ENCODE results near the gene CNOT4.

DNA sequence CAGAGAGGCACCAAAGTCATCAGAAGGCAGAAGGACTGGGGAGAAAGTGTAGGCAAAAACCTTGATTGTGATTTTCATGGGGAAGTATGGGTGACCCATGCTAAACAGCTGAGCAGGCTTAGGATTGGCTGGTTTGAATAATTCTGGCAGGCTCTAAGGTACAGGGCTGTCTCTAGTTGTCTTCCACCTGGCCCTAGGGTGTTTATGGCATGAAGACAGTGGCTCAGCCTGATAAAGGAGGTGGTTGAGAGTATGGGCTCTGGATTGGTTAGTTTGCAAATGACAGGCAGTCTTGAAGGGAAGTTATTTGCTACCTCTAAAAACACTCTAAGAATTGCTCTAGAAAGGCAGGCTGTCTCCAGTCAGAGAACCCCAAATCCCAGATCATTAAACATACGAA, 176.0 kb downstream of the CNOT4 start:
- TF ChIP-seq, protein P1, sequence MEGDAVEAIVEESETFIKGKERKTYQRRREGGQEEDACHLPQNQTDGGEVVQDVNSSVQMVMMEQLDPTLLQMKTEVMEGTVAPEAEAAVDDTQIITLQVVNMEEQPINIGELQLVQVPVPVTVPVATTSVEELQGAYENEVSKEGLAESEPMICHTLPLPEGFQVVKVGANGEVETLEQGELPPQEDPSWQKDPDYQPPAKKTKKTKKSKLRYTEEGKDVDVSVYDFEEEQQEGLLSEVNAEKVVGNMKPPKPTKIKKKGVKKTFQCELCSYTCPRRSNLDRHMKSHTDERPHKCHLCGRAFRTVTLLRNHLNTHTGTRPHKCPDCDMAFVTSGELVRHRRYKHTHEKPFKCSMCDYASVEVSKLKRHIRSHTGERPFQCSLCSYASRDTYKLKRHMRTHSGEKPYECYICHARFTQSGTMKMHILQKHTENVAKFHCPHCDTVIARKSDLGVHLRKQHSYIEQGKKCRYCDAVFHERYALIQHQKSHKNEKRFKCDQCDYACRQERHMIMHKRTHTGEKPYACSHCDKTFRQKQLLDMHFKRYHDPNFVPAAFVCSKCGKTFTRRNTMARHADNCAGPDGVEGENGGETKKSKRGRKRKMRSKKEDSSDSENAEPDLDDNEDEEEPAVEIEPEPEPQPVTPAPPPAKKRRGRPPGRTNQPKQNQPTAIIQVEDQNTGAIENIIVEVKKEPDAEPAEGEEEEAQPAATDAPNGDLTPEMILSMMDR (conservative IDR thresholded peaks at IDR 0.05; ENCODE audit: low read depth, low read length), result no peak
- TF ChIP-seq RAD21 (IDR thresholded peaks at IDR 0.05; ENCODE audit: low read length) (no peak), POLR2A (IDR thresholded peaks at IDR 0.05; ENCODE audit: low read depth, low read length) (no peak), SMC3 (IDR thresholded peaks at IDR 0.05; ENCODE audit: low read depth, low read length) (no peak), CEBPB (IDR thresholded peaks at IDR 0.05; ENCODE audit: low read depth, low read length) (no peak), CHD1 (IDR thresholded peaks at IDR 0.05; ENCODE audit: low read depth, low read length) (no peak), RFX5 (IDR thresholded peaks at IDR 0.05; ENCODE audit: low read depth, low read length) (no peak), RCOR1 (IDR thresholded peaks at IDR 0.05; ENCODE audit: insufficient replicate concordance, low read length) (no peak)
- TF ChIP-seq, protein P2, sequence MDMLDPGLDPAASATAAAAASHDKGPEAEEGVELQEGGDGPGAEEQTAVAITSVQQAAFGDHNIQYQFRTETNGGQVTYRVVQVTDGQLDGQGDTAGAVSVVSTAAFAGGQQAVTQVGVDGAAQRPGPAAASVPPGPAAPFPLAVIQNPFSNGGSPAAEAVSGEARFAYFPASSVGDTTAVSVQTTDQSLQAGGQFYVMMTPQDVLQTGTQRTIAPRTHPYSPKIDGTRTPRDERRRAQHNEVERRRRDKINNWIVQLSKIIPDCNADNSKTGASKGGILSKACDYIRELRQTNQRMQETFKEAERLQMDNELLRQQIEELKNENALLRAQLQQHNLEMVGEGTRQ (IDR thresholded peaks at IDR 0.05; ENCODE audit: low read depth, low read length), result no peak

All from IMR-90 (cell line).